Stimulated activated CD4-positive, alpha-beta T cell treated with anti-CD3 and anti-CD28 coated beads, Interleukin-15, amount 100 ng/mL, for 1 hour (primary cell): Measurements from ENCODE around the gene MMP24OS.

Experiments used
- DNase-seq, 2 donors: peaks; one replicate each; pipeline ENCODE4 v3.0.0-alpha.2; 2020; ENCODE audit warnings: low read depth in 1 of 2, low spot score in 1 of 2

Gene MMP24OS

GRCh38 chr20:35291654-35292503 is 14.0 kb upstream of the MMP24OS start, which contains the start of gene FAM83C:
Gene FAM83C, minus strand, starts transcription at chr20:35292425. Its CDS starts 121 bp downstream, at chr20:35292304.
- no peak for DNase-seq

GRCh38 chr20:35290887-35291417 is 13.0 kb upstream of the MMP24OS start:
- no peak for DNase-seq

- DNase-seq, result no peak
These were observed 12.4 kb upstream of the MMP24OS start for GRCh38 chr20:35290186-35290886.

GRCh38 chr20:35288325-35289060 is 10.6 kb upstream of the MMP24OS start:
- no peak for DNase-seq

- no peak for DNase-seq
These were observed 9.8 kb upstream of the MMP24OS start for GRCh38 chr20:35287509-35288324.

GRCh38 chr20:35286899-35287508 is 9.1 kb upstream of the MMP24OS start:
- no peak for DNase-seq

GRCh38 chr20:35286077-35286898 is 8.4 kb upstream of the MMP24OS start:
- no peak for DNase-seq

- no peak for DNase-seq
These were observed 7.8 kb upstream of the MMP24OS start for GRCh38 chr20:35285806-35286076.

GRCh38 chr20:35284992-35285805 is 7.3 kb upstream of the MMP24OS start:
- no peak for DNase-seq

- peak; percentile 36 to 64 for DNase-seq
These were observed 6.5 kb upstream of the MMP24OS start, which contains the start of gene EIF6 for GRCh38 chr20:35284267-35284991. Gene EIF6, minus strand, starts transcription at chr20:35284772. Its CDS starts 285 bp downstream, at chr20:35284487.

- no peak for DNase-seq
These were observed 5.7 kb upstream of the MMP24OS start for GRCh38 chr20:35283441-35284266.

GRCh38 chr20:35281506-35282101 is 3.7 kb upstream of the MMP24OS start:
- DNase-seq, result no peak

GRCh38 chr20:35280523-35280922 is 2.6 kb upstream of the MMP24OS start:
- no peak for DNase-seq

- DNase-seq, result no peak
These were observed 1.7 kb upstream of the MMP24OS start for GRCh38 chr20:35279533-35280174.

- DNase-seq, result no peak
These were observed 1.1 kb upstream of the MMP24OS start for GRCh38 chr20:35279040-35279439.

GRCh38 chr20:35277127-35277526 is 795 bp downstream of the MMP24OS start:
- no peak for DNase-seq
